Thyroid gland (tissue), 4 donors: ENCODE measurements around the gene FHOD3. TPM values are rescaled to one million over a fixed set of nuclear protein-coding genes. Genes with fewer than 3 reads are reported as not detected.

ENCODE experiments used
- DNase-seq, 2 donors: peaks; one replicate each; pipeline ENCODE4 v3.0.0-alpha.2; 2019
- H3K27ac ChIP-seq, 3 donors: fragments of 200-600 bp; sonication (generic); 1 replicate in 2 of 3; 2 replicates in 1 of 3; pipeline ENCODE4 v1.5.1; 2016 to 2019; ENCODE audit warnings: mild to moderate bottlenecking in 1 of 3, moderate library complexity in 1 of 3
- H3K27me3 ChIP-seq: fragments of 200-600 bp; sonication (generic); one replicate; pipeline ENCODE4 v1.5.1; 2019
- H3K36me3 ChIP-seq, 2 donors: fragments of 200-600 bp; sonication (generic); one replicate each; pipeline ENCODE4 v1.5.1; 2016 to 2019
- H3K4me1 ChIP-seq, 2 donors: fragments of 200-600 bp; sonication (generic); one replicate each; pipeline ENCODE4 v1.5.1; 2017 to 2019
- H3K4me3 ChIP-seq, 3 donors: fragments of 200-600 bp; sonication (generic); replicated peaks in 1 of 3; 1 replicate in 2 of 3; 2 replicates in 1 of 3; pipeline ENCODE4 v1.5.1; 2016; ENCODE audit warnings: mild to moderate bottlenecking in 1 of 3
- H3K9me3 ChIP-seq: fragments of 200-600 bp; sonication (generic); one replicate; pipeline ENCODE4 v1.5.1; 2017
- CTCF ChIP-seq, 6 experiments: fragments of 200-600 bp in 3 of 6; fragments of 450-650 bp in 3 of 6; sonication (generic) in 3 of 6; IDR thresholded peaks; one replicate each; pipeline ENCODE4 v1.5.1; 2016 to 2019; ENCODE audit warnings: antibody characterized with exemption in 6 of 6, mild to moderate bottlenecking in 2 of 6, inconsistent platforms in 1 of 6, moderate library complexity in 1 of 6
- POLR2A ChIP-seq, 2 donors: fragments of 450-650 bp; IDR thresholded peaks; one replicate each; pipeline ENCODE4 v1.6.1; 2017; ENCODE audit warnings: antibody characterized with exemption in 2 of 2, mild to moderate bottlenecking in 2 of 2, moderate library complexity in 1 of 2
- WGBS, 2 donors: methylation state at CpG; one replicate each; pipeline ENCODE4 v1.1.5; 2017; 5-methylcytosine and 5-hydroxymethylcytosine counted together
- intact Hi-C: fragments of 100-400 bp; cut with DNase I; formaldehyde crosslinking; loops from one replicate; pipeline ENCODE4 v1.15.1; 2023
- total RNA-seq, 4 donors: library from RNA; depleted of rRNA; stranded (reverse); fragments of >200 nt; gene quantifications; one replicate each; pipeline ENCODE4 v1.2.3, GENCODE V29; 2016

Gene FHOD3
- total RNA-seq, 4 donors from 2014 or later, result 1.6 to 6.9 (median 4.8) TPM

GRCh38 chr18:36658611-36659010 is 361.1 kb downstream of the FHOD3 start:
- TF ChIP-seq POLR2A (IDR thresholded peaks at IDR 0.05) (no peak), CTCF (IDR thresholded peaks at IDR 0.05) (no peak)
- H3K4me1 ChIP-seq, result no peaks in the 10 kb centered on the region
- intact Hi-C loops, result no loop called here
- H3K9me3 ChIP-seq, result no peaks in the 10 kb centered on the region
- no peak overlapping the region for H3K4me3 ChIP-seq
- DNase-seq, result no peak
- H3K27ac ChIP-seq, result no peak overlapping the region
- H3K27me3 ChIP-seq, result no peaks in the 10 kb centered on the region
- 71 to 86% methylated on average over 1 of the region's 1 CpG for WGBS, 2 donors
- H3K36me3 ChIP-seq, result no peaks in the 10 kb centered on the region

- DNase-seq, result no peak
- Histone ChIP-seq H3K27ac (no peak overlapping the region), H3K36me3 (no peaks in the 10 kb centered on the region), H3K27me3 (no peaks in the 10 kb centered on the region), H3K4me1 (no peaks in the 10 kb centered on the region), H3K4me3 (no peak overlapping the region), H3K9me3 (no peaks in the 10 kb centered on the region)
- WGBS, 2 donors, result 94 to 95% methylated on average over 7 of the region's 7 CpGs
- intact Hi-C loops, result no loop called here
- TF ChIP-seq CTCF (IDR thresholded peaks at IDR 0.05) (no peak), POLR2A (IDR thresholded peaks at IDR 0.05) (no peak)
These were observed 362.8 kb downstream of the FHOD3 start for GRCh38 chr18:36660311-36660710.

GRCh38 chr18:36661999-36662398 is 364.5 kb downstream of the FHOD3 start:
- H3K4me1 ChIP-seq, result no peaks in the 10 kb centered on the region
- no peak overlapping the region for H3K4me3 ChIP-seq
- intact Hi-C loops, result no loop called here
- no peak for DNase-seq
- H3K36me3 ChIP-seq, result no peaks in the 10 kb centered on the region
- H3K27me3 ChIP-seq, result no peaks in the 10 kb centered on the region
- no peak overlapping the region for H3K27ac ChIP-seq
- 87 to 89% methylated on average over 5 of the region's 5 CpGs for WGBS, 2 donors
- TF ChIP-seq POLR2A (IDR thresholded peaks at IDR 0.05) (no peak), CTCF (IDR thresholded peaks at IDR 0.05) (no peak)
- no peaks in the 10 kb centered on the region for H3K9me3 ChIP-seq

- no peak for TF ChIP-seq POLR2A (IDR thresholded peaks at IDR 0.05)
- no peak for TF ChIP-seq CTCF (IDR thresholded peaks at IDR 0.05)
- Histone ChIP-seq H3K9me3 (no peaks in the 10 kb centered on the region), H3K4me1 (no peaks in the 10 kb centered on the region), H3K27me3 (no peaks in the 10 kb centered on the region), H3K4me3 (no peak overlapping the region), H3K36me3 (no peaks in the 10 kb centered on the region), H3K27ac (no peak overlapping the region)
- intact Hi-C loops, result no loop called here
- no peak for DNase-seq
- whole genome bisulfite sequencing, 2 donors, result 65 to 81% methylated on average over 2 of the region's 2 CpGs
These were observed 365.8 kb downstream of the FHOD3 start for GRCh38 chr18:36663312-36663711.

- H3K27ac ChIP-seq, result no peak overlapping the region
- H3K4me1 ChIP-seq, result no peaks in the 10 kb centered on the region
- TF ChIP-seq POLR2A (IDR thresholded peaks at IDR 0.05) (no peak), CTCF (IDR thresholded peaks at IDR 0.05) (no peak)
- H3K36me3 ChIP-seq, result no peaks in the 10 kb centered on the region
- H3K9me3 ChIP-seq, result no peaks in the 10 kb centered on the region
- WGBS, 2 donors, result 83 to 100% methylated on average over 1 of the region's 1 CpG
- no peak for DNase-seq
- intact Hi-C loops, result no loop called here
- no peak overlapping the region for H3K4me3 ChIP-seq
- no peaks in the 10 kb centered on the region for H3K27me3 ChIP-seq
These were observed 368.4 kb downstream of the FHOD3 start for GRCh38 chr18:36665952-36666351.
